Right atrium auricular region (tissue), 2 donors: ENCODE measurements around the gene ADPRHL1. TPM values are rescaled to one million over a fixed set of nuclear protein-coding genes. Genes with fewer than 3 reads are reported as not detected.
A peak's percentile ranks its signal among the peaks of the same experiment; 100 is the strongest.

Source experiments
- DNase-seq: peaks from one replicate; pipeline ENCODE4 v3.0.0-alpha.2; 2019; ENCODE audit warnings: low spot score
- H3K27ac ChIP-seq, 2 donors: fragments of 200-600 bp; sonication (generic); 1 replicate in 1 of 2; 2 replicates in 1 of 2; pipeline ENCODE4 v1.5.1; 2016 to 2019
- H3K27me3 ChIP-seq, 2 donors: fragments of 200-600 bp; sonication (generic); one replicate each; pipeline versions ENCODE4 v1.5.1 to v1.6.0; 2017 to 2019
- H3K36me3 ChIP-seq: fragments of 200-600 bp; sonication (generic); one replicate; pipeline ENCODE4 v1.5.1; 2016
- H3K4me1 ChIP-seq, 2 donors: fragments of 200-600 bp; sonication (generic); one replicate each; pipeline versions ENCODE4 v1.5.1 to v1.6.0; 2017 to 2019
- H3K4me3 ChIP-seq, 2 donors: fragments of 200-600 bp; sonication (generic); 1 replicate in 1 of 2; 2 replicates in 1 of 2; pipeline ENCODE4 v1.5.1; 2017 to 2019; ENCODE audit warnings: mild to moderate bottlenecking in 1 of 2, moderate library complexity in 1 of 2
- H3K9me3 ChIP-seq, 2 donors: fragments of 200-600 bp; sonication (generic); one replicate each; pipeline ENCODE4 v1.5.1; 2019
- CTCF ChIP-seq, 2 donors: fragments of 200-600 bp; sonication (generic); IDR thresholded peaks; one replicate each; pipeline ENCODE4 v1.5.1; 2019; ENCODE audit warnings: antibody characterized with exemption in 2 of 2
- total RNA-seq, 2 donors: library from RNA; depleted of rRNA; stranded (reverse); fragments of >200 nt; gene quantifications; one replicate each; pipeline ENCODE4 v1.1.0, GENCODE V29; 2016

ADPRHL1 gene
- total RNA-seq, 2 donors from 2014 or later: 222 to 329 TPM

- peaks cover 67% of the 10 kb centered on the region for H3K36me3 ChIP-seq
- no peak for DNase-seq
- H3K27me3 ChIP-seq: no peaks in the 10 kb centered on the region
- H3K9me3 ChIP-seq: no peaks in the 10 kb centered on the region
- TF ChIP-seq CTCF (IDR thresholded peaks at IDR 0.05): no peak
- H3K4me3 ChIP-seq: no peak overlapping the region
- H3K27ac ChIP-seq: no peak overlapping the region
- H3K4me1 ChIP-seq: peaks cover 0 to 38% of the 10 kb centered on the region in 2 donors
Measured at GRCh38 chr13:113497217-113497616, 43.9 kb upstream of the ADPRHL1 start.

GRCh38 chr13:113495494-113496210 is 42.4 kb upstream of the ADPRHL1 start:
- no peak for DNase-seq
- H3K4me1 ChIP-seq: peaks cover 0 to 44% of the 10 kb centered on the region in 2 donors
- H3K36me3 ChIP-seq: peaks cover 52% of the 10 kb centered on the region
- peak overlapping the region in 1 of 2 donors; percentile 2 for H3K4me3 ChIP-seq
- no peaks in the 10 kb centered on the region for H3K27me3 ChIP-seq
- TF ChIP-seq CTCF (IDR thresholded peaks at IDR 0.05): no peak
- peak overlapping the region; percentile 2 to 36 for H3K27ac ChIP-seq
- H3K9me3 ChIP-seq: no peaks in the 10 kb centered on the region

GRCh38 chr13:113493315-113493951 is 40.1 kb upstream of the ADPRHL1 start:
- Histone ChIP-seq H3K4me1 (peaks cover 0 to 56% of the 10 kb centered on the region in 2 donors), H3K4me3 (no peak overlapping the region), H3K36me3 (peaks cover 30% of the 10 kb centered on the region), H3K27ac (peak overlapping the region; percentile 49 to 94), H3K9me3 (no peaks in the 10 kb centered on the region), H3K27me3 (no peaks in the 10 kb centered on the region)
- no peak for DNase-seq
- no peak for TF ChIP-seq CTCF (IDR thresholded peaks at IDR 0.05)

GRCh38 chr13:113491982-113492381 is 38.7 kb upstream of the ADPRHL1 start:
- Histone ChIP-seq H3K4me3 (peak overlapping the region; percentile 80), H3K27ac (peak overlapping the region; percentile 90 to 94), H3K9me3 (no peaks in the 10 kb centered on the region), H3K4me1 (peaks cover 0 to 69% of the 10 kb centered on the region in 2 donors), H3K27me3 (no peaks in the 10 kb centered on the region), H3K36me3 (peaks cover 16% of the 10 kb centered on the region)
- no peak for DNase-seq
- no peak for TF ChIP-seq CTCF (IDR thresholded peaks at IDR 0.05)

GRCh38 chr13:113491418-113491883 is 38.2 kb upstream of the ADPRHL1 start:
- no peaks in the 10 kb centered on the region for H3K9me3 ChIP-seq
- no peak for DNase-seq
- H3K27ac ChIP-seq: peak overlapping the region; percentile 90 to 94
- H3K27me3 ChIP-seq: no peaks in the 10 kb centered on the region
- TF ChIP-seq CTCF (IDR thresholded peaks at IDR 0.05): no peak
- peaks cover 0 to 74% of the 10 kb centered on the region in 2 donors for H3K4me1 ChIP-seq
- H3K36me3 ChIP-seq: peaks cover 11% of the 10 kb centered on the region
- peak overlapping the region; percentile 80 for H3K4me3 ChIP-seq
